HepG2 (cell line): ENCODE results near the gene DOCK4. TPM values are rescaled to one million over a fixed set of nuclear protein-coding genes. Genes with fewer than 3 reads are reported as not detected.

Source experiments
- CBFB ChIP-seq: sonication (generic); formaldehyde crosslinking; IDR thresholded peaks from 2 replicates; pipeline ENCODE4 v1.4.0; 2020; ENCODE audit warnings: missing genetic modification reagents
- CREB1 ChIP-seq, 2 experiments: fragments of 450-650 bp in 1 of 2; IDR thresholded peaks; 2 replicates each; pipeline ENCODE4 v1.6.1; 2016 to 2017; ENCODE audit warnings: control low read depth in 1 of 2, mild to moderate bottlenecking in 1 of 2, missing compliant biosample characterization in 1 of 2, missing genetic modification characterization in 1 of 2
- FOSL2 ChIP-seq: sonication (generic); formaldehyde crosslinking; IDR thresholded peaks from 2 replicates; pipeline ENCODE4 v1.4.0; 2020; ENCODE audit warnings: missing genetic modification reagents
- FOXJ3 ChIP-seq: sonication (generic); formaldehyde crosslinking; IDR thresholded peaks from 2 replicates; pipeline ENCODE4 v1.4.0; 2020; ENCODE audit warnings: missing genetic modification reagents, mild to moderate bottlenecking, borderline replicate concordance
- GATA4 ChIP-seq: sonication (generic); IDR thresholded peaks from 2 replicates; pipeline ENCODE4 v1.6.1; 2016; ENCODE audit warnings: antibody characterized with exemption, low read depth, borderline replicate concordance
- NFIC ChIP-seq: IDR thresholded peaks from 2 replicates; pipeline ENCODE4 v1.6.1; 2012; ENCODE audit warnings: mild to moderate bottlenecking, low read length, inconsistent platforms
- PHF21A ChIP-seq: sonication (generic); formaldehyde crosslinking; IDR thresholded peaks from 2 replicates; pipeline ENCODE4 v1.5.0; 2020; ENCODE audit warnings: mild to moderate bottlenecking, missing genetic modification reagents
- RCOR2 ChIP-seq: IDR thresholded peaks from 2 replicates; pipeline ENCODE4 v1.6.1; 2016; ENCODE audit warnings: missing biosample characterization, missing genetic modification reagents
- SMAD3 ChIP-seq: sonication (generic); formaldehyde crosslinking; IDR thresholded peaks from 2 replicates; pipeline ENCODE4 v1.4.0; 2020; ENCODE audit warnings: missing genetic modification reagents
- SRF ChIP-seq: IDR thresholded peaks from 2 replicates; pipeline ENCODE4 v1.6.1; 2011; ENCODE audit warnings: mild to moderate bottlenecking, low read depth, low read length, moderate library complexity
- TMF1 ChIP-seq: sonication (generic); formaldehyde crosslinking; IDR thresholded peaks from 2 replicates; pipeline ENCODE4 v1.8.1; 2022; ENCODE audit warnings: low read depth, missing genetic modification reagents
- ZNF331 ChIP-seq: sonication (generic); formaldehyde crosslinking; IDR thresholded peaks from 2 replicates; pipeline ENCODE4 v1.4.0; 2020; ENCODE audit warnings: missing genetic modification reagents
- ZNF333 ChIP-seq: sonication (generic); formaldehyde crosslinking; IDR thresholded peaks from 2 replicates; pipeline ENCODE4 v1.4.0; 2020; ENCODE audit warnings: mild to moderate bottlenecking, missing genetic modification reagents, borderline replicate concordance
- polyA plus RNA-seq, 8 experiments: library from polyadenylated mRNA; depleted of rRNA in 3 of 8; stranded (reverse) in 7 of 8; unstranded in 1 of 8; fragments of >200 nt; fragmentation: Illumina TruSeq in 4 of 8; extraction: Trizol in 4 of 8; gene quantifications; 2 replicates each; pipeline versions ENCODE4 v1.2.1 to v1.2.3, GENCODE V29; 2011 to 2016; ENCODE audit warnings: low read depth in 4 of 8, missing spikeins in 1 of 8, mixed read lengths in 1 of 8; ENCODE audit not compliant: insufficient read depth in 1 of 8
- total RNA-seq, 5 experiments: library from RNA; depleted of rRNA; stranded (reverse); fragments of >200 nt; fragmentation: Illumina TruSeq; extraction: Trizol; gene quantifications; 2 replicates each; pipeline ENCODE4 v1.2.3, GENCODE V29; 2016; ENCODE audit warnings: low read depth in 1 of 5
- TF ChIP-seq, protein P1 (sequence below): IDR thresholded peaks from 2 replicates; pipeline ENCODE4 v1.6.1; 2012; ENCODE audit warnings: inconsistent platforms
- TF ChIP-seq, protein P2 (sequence below): sonication (generic); formaldehyde crosslinking; IDR thresholded peaks from 2 replicates; pipeline ENCODE4 v1.5.0; 2020; ENCODE audit warnings: missing genetic modification reagents, mild to moderate bottlenecking, borderline replicate concordance
- TF ChIP-seq, protein P3 (sequence below): sonication (generic); formaldehyde crosslinking; IDR thresholded peaks from 2 replicates; pipeline ENCODE4 v1.4.0; 2020; ENCODE audit warnings: missing genetic modification reagents, mild to moderate bottlenecking, borderline replicate concordance
- TF ChIP-seq, protein P4 (sequence below): IDR thresholded peaks from 2 replicates; pipeline ENCODE4 v1.6.1; 2016; ENCODE audit warnings: low read depth
- TF ChIP-seq, protein P5 (sequence below): sonication (generic); formaldehyde crosslinking; IDR thresholded peaks from 2 replicates; pipeline ENCODE4 v1.5.0; 2020; ENCODE audit warnings: mild to moderate bottlenecking, missing genetic modification reagents

The DOCK4 gene
- total and polyA plus RNA-seq, 2 of the 13 experiments (the other 11 are each of a cell fraction or from before 2014, with no cell fraction given) = 13.5 to 17.4 TPM

DNA sequence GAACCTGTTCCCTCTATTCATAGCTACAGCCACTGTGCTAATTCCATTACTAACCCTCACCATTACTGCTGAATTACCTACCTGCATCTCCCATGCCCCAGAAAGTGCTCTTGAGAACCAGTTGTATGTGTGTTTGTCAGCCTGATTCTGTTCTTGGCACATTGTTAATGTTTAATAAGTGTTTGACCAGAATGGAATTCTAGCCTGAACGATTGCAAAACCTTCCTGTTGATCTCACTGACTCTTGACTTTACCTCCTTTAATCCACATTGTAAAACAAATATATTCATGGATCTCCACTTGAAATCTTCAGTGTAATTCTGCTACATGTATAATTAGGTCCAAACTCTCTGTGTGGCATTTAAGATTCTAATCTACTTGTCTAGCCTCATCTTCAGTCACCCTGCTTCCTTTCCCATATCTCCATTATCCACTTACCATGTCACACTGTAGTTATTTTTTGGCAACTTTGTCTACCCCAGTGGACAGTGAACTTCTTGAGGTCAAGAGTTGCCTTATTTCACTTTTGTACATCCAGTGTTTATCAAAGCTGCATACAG, 5.2 kb upstream of the DOCK4 start (continued):
- TF ChIP-seq RCOR2 (CRISPR knock-in tag) (peak; percentile 90), ZNF331 (CRISPR knock-in tag) (peak; percentile 68; the same call in 1 of the 2 replicates), SRF (no peak), CBFB (CRISPR knock-in tag) (no peak), SMAD3 (CRISPR knock-in tag) (peak; percentile 48; the same call in 1 of the 2 replicates), GATA4 (0 out of 2 replicates have a peak, but pooled peaks have one; percentile 25), NFIC (peak; percentile 68; the same call in 1 of the 2 replicates), PHF21A (CRISPR knock-in tag) (peak; percentile 84; the same call in 1 of the 2 replicates), TMF1 (no peak), FOXJ3 (CRISPR knock-in tag) (peak; percentile 89; the same call in 1 of the 2 replicates), FOSL2 (peak; percentile 61; the same call in 1 of the 2 replicates), CREB1 (IDR thresholded peaks at IDR 0.05) (no peak), CREB1 (CRISPR knock-in tag; IDR thresholded peaks at IDR 0.05) (peak; percentile 72), ZNF333 (CRISPR knock-in tag) (no peak)
- TF ChIP-seq, protein P1, sequence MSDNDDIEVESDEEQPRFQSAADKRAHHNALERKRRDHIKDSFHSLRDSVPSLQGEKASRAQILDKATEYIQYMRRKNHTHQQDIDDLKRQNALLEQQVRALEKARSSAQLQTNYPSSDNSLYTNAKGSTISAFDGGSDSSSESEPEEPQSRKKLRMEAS = 0 out of 2 replicates have a peak, but pooled peaks have one; percentile 54
- TF ChIP-seq, protein P2, sequence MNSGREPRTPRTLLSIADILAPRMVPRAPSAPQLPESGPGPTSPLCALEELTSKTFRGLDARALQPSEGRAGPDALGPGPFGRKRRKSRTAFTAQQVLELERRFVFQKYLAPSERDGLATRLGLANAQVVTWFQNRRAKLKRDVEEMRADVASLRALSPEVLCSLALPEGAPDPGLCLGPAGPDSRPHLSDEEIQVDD (CRISPR knock-in tag) = no peak
- TF ChIP-seq, protein P3, sequence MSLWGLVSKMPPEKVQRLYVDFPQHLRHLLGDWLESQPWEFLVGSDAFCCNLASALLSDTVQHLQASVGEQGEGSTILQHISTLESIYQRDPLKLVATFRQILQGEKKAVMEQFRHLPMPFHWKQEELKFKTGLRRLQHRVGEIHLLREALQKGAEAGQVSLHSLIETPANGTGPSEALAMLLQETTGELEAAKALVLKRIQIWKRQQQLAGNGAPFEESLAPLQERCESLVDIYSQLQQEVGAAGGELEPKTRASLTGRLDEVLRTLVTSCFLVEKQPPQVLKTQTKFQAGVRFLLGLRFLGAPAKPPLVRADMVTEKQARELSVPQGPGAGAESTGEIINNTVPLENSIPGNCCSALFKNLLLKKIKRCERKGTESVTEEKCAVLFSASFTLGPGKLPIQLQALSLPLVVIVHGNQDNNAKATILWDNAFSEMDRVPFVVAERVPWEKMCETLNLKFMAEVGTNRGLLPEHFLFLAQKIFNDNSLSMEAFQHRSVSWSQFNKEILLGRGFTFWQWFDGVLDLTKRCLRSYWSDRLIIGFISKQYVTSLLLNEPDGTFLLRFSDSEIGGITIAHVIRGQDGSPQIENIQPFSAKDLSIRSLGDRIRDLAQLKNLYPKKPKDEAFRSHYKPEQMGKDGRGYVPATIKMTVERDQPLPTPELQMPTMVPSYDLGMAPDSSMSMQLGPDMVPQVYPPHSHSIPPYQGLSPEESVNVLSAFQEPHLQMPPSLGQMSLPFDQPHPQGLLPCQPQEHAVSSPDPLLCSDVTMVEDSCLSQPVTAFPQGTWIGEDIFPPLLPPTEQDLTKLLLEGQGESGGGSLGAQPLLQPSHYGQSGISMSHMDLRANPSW (CRISPR knock-in tag) = peak; percentile 69; the same call in 1 of the 2 replicates
- TF ChIP-seq, protein P4, sequence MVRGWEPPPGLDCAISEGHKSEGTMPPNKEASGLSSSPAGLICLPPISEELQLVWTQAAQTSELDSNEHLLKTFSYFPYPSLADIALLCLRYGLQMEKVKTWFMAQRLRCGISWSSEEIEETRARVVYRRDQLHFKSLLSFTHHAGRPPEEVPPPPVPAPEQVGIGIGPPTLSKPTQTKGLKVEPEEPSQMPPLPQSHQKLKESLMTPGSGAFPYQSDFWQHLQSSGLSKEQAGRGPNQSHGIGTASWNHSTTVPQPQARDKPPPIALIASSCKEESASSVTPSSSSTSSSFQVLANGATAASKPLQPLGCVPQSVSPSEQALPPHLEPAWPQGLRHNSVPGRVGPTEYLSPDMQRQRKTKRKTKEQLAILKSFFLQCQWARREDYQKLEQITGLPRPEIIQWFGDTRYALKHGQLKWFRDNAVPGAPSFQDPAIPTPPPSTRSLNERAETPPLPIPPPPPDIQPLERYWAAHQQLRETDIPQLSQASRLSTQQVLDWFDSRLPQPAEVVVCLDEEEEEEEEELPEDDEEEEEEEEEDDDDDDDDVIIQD = peak; percentile 98
- TF ChIP-seq, protein P5, sequence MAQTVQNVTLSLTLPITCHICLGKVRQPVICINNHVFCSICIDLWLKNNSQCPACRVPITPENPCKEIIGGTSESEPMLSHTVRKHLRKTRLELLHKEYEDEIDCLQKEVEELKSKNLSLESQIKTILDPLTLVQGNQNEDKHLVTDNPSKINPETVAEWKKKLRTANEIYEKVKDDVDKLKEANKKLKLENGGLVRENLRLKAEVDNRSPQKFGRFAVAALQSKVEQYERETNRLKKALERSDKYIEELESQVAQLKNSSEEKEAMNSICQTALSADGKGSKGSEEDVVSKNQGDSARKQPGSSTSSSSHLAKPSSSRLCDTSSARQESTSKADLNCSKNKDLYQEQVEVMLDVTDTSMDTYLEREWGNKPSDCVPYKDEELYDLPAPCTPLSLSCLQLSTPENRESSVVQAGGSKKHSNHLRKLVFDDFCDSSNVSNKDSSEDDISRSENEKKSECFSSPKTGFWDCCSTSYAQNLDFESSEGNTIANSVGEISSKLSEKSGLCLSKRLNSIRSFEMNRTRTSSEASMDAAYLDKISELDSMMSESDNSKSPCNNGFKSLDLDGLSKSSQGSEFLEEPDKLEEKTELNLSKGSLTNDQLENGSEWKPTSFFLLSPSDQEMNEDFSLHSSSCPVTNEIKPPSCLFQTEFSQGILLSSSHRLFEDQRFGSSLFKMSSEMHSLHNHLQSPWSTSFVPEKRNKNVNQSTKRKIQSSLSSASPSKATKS (CRISPR knock-in tag) = peak; percentile 59; the same call in 1 of the 2 replicates
